DND-41 (cell line): ENCODE measurements around the gene GPR135.

Experiments used
- ATAC-seq: fragments of 200-7000 bp; cut with Tn5 transposase; 3 replicates; pipeline ENCODE4 v1.9.1; 2021; ENCODE audit warnings: low read depth; ENCODE audit not compliant: insufficient read depth
- DNase-seq: peaks from one replicate; pipeline ENCODE4 v3.0.0-alpha.2; 2020
- H2AFZ ChIP-seq: 2 replicates; pipeline ENCODE4 v1.6.0; 2012; ENCODE audit warnings: low read depth, low read length
- H3K27ac ChIP-seq: 2 replicates; pipeline ENCODE4 v1.5.1; 2012; ENCODE audit warnings: low read length, inconsistent platforms
- H3K27me3 ChIP-seq: fragments of 200-600 bp; sonication (generic); 2 replicates; pipeline ENCODE4 v1.6.0; 2012; ENCODE audit warnings: low read length, mild to moderate bottlenecking, inconsistent platforms; ENCODE audit not compliant: insufficient read depth, poor library complexity
- H3K36me3 ChIP-seq: 2 replicates; pipeline ENCODE4 v1.5.1; 2012; ENCODE audit warnings: low read length, inconsistent platforms; ENCODE audit not compliant: insufficient read depth
- H3K4me1 ChIP-seq: 2 replicates; pipeline ENCODE4 v1.5.1; 2012; ENCODE audit warnings: mild to moderate bottlenecking, low read length; ENCODE audit not compliant: insufficient read depth
- H3K4me2 ChIP-seq: 2 replicates; pipeline ENCODE4 v1.6.0; 2012; ENCODE audit warnings: mild to moderate bottlenecking, moderate library complexity, low read length, inconsistent platforms; ENCODE audit not compliant: insufficient read depth
- H3K4me3 ChIP-seq, 2 experiments: fragments of 200-600 bp in 1 of 2; shearing (Covaris generic) in 1 of 2; 2 replicates each; pipeline ENCODE4 v1.5.1; 2012 to 2016; ENCODE audit warnings: inconsistent platforms in 2 of 2, low read length in 2 of 2, mild to moderate bottlenecking in 2 of 2, low read depth in 1 of 2, moderate library complexity in 1 of 2
- H3K79me2 ChIP-seq: 2 replicates; pipeline ENCODE4 v1.6.0; 2012; ENCODE audit warnings: low read length, inconsistent platforms; ENCODE audit not compliant: insufficient read depth
- H3K9ac ChIP-seq: 2 replicates; pipeline ENCODE4 v1.6.0; 2012; ENCODE audit warnings: low read depth, mild to moderate bottlenecking, inconsistent platforms, low read length, moderate library complexity
- H3K9me3 ChIP-seq: 2 replicates; pipeline ENCODE4 v1.5.1; 2012; ENCODE audit warnings: low read length, moderate library complexity, mild to moderate bottlenecking, inconsistent platforms; ENCODE audit not compliant: insufficient read depth, severe bottlenecking
- H4K20me1 ChIP-seq: 2 replicates; pipeline ENCODE4 v1.6.0; 2012; ENCODE audit warnings: low read length; ENCODE audit not compliant: insufficient read depth
- CTCF ChIP-seq: IDR thresholded peaks from 2 replicates; pipeline ENCODE4 v1.5.1; 2012; ENCODE audit warnings: borderline replicate concordance, low read length, moderate library complexity, mild to moderate bottlenecking; ENCODE audit not compliant: poor library complexity, severe bottlenecking; ENCODE audit errors: extremely low read depth
- EZH2 ChIP-seq: IDR thresholded peaks from 3 replicates; pipeline ENCODE4 v1.6.1; 2012; ENCODE audit warnings: borderline replicate concordance, low read depth, mild to moderate bottlenecking, moderate library complexity, low read length, inconsistent platforms; ENCODE audit not compliant: severe bottlenecking

Gene GPR135

GRCh38 chr14:59458486-59458885 lies 6.7 kb downstream of the GPR135 start:
- no peaks in the 10 kb centered on the region for H3K27me3 ChIP-seq
- peaks cover 5% of the 10 kb centered on the region; the same call in 1 of the 2 replicates for H3K36me3 ChIP-seq
- DNase-seq: no peak
- no peaks in the 10 kb centered on the region for H3K9me3 ChIP-seq
- no peak overlapping the region for H3K9ac ChIP-seq
- H4K20me1 ChIP-seq: no peaks in the 10 kb centered on the region
- no peaks in the 10 kb centered on the region for H3K79me2 ChIP-seq
- no peak overlapping the region for H2AFZ ChIP-seq
- H3K4me3 ChIP-seq: no peak overlapping the region
- TF ChIP-seq EZH2 (no peak), CTCF (no peak)
- no peak overlapping the region for H3K4me2 ChIP-seq
- no peaks in the 10 kb centered on the region for H3K4me1 ChIP-seq
- H3K27ac ChIP-seq: no peak overlapping the region
- ATAC-seq: no peak

GRCh38 chr14:59455411-59455810 lies 9.8 kb downstream of the GPR135 start:
- Histone ChIP-seq H3K4me2 (no peak overlapping the region), H4K20me1 (no peaks in the 10 kb centered on the region), H3K27ac (no peak overlapping the region), H3K36me3 (0 out of 2 replicates have a peak, but pooled peaks cover 4% of the 10 kb centered on the region), H3K4me1 (no peaks in the 10 kb centered on the region), H3K27me3 (no peaks in the 10 kb centered on the region), H2AFZ (no peak overlapping the region), H3K4me3 (no peak overlapping the region), H3K9ac (no peak overlapping the region), H3K9me3 (no peaks in the 10 kb centered on the region), H3K79me2 (no peaks in the 10 kb centered on the region)
- no peak for DNase-seq
- ATAC-seq: no peak
- TF ChIP-seq EZH2 (no peak), CTCF (no peak)

- H3K4me3 ChIP-seq: no peak overlapping the region
These were observed 11.0 kb downstream of the GPR135 start for GRCh38 chr14:59454139-59454538.

More at GRCh38 chr14:59454139-59454538, 11.0 kb downstream of the GPR135 start:
- H3K4me1 ChIP-seq: no peaks in the 10 kb centered on the region
- H3K4me2 ChIP-seq: no peak overlapping the region
- TF ChIP-seq CTCF (no peak), EZH2 (no peak)
- no peak overlapping the region for H2AFZ ChIP-seq
- no peak overlapping the region for H3K9ac ChIP-seq
- H3K27me3 ChIP-seq: no peaks in the 10 kb centered on the region
- no peak overlapping the region for H3K27ac ChIP-seq
- 0 out of 2 replicates have a peak, but pooled peaks cover 4% of the 10 kb centered on the region for H3K36me3 ChIP-seq
- H4K20me1 ChIP-seq: no peaks in the 10 kb centered on the region
- ATAC-seq: no peak
- no peak for DNase-seq
- H3K79me2 ChIP-seq: no peaks in the 10 kb centered on the region
- no peaks in the 10 kb centered on the region for H3K9me3 ChIP-seq
